Activated CD4-positive, alpha-beta memory T cell treated with anti-CD3 and anti-CD28 coated beads for 36 hours (primary cell): Measurements from ENCODE around the gene PRKAR1A. TPM values are rescaled to one million over a fixed set of nuclear protein-coding genes. Genes with fewer than 3 reads are reported as not detected.
A peak's percentile ranks its signal among the peaks of the same experiment; 100 is the strongest.

Experiments used
- CTCF ChIA-PET: fragments of 350-600 bp; sonication (Branson Sonifier 250); formaldehyde crosslinking; loops from one replicate; lab custom pipeline; 2021; ENCODE audit warnings: antibody characterized with exemption, inconsistent platforms; lab: Charles Lee
- POLR2A ChIA-PET: fragments of 350-600 bp; sonication (Branson Sonifier 250); formaldehyde crosslinking; loops from one replicate; lab custom pipeline; 2021; ENCODE audit warnings: antibody characterized with exemption; lab: Charles Lee
- DNase-seq: peaks from one replicate; pipeline ENCODE4 v3.0.0-alpha.2; 2020
- H3K27ac Mint-ChIP-seq: one replicate; pipeline ENCODE4 v1.8.0; 2021; ENCODE audit warnings: mixed read lengths
- H3K27me3 Mint-ChIP-seq: one replicate; pipeline ENCODE4 v1.8.0; 2021; ENCODE audit warnings: mixed read lengths
- H3K36me3 Mint-ChIP-seq: one replicate; pipeline ENCODE4 v1.8.0; 2021; ENCODE audit warnings: mixed read lengths
- H3K4me1 Mint-ChIP-seq: one replicate; pipeline ENCODE4 v1.8.0; 2021; ENCODE audit warnings: low read depth, mixed read lengths
- H3K4me3 Mint-ChIP-seq: one replicate; pipeline ENCODE4 v1.8.0; 2021; ENCODE audit warnings: mild to moderate bottlenecking, mixed read lengths
- H3K9me3 Mint-ChIP-seq: one replicate; pipeline ENCODE4 v1.8.0; 2021; ENCODE audit warnings: mixed read lengths
- intact Hi-C: fragments of 100-400 bp; cut with micrococcal nuclease; formaldehyde crosslinking; loops from one replicate; pipeline ENCODE4 v1.15.1; 2023
- total RNA-seq, 2 experiments: library from RNA; stranded (reverse); gene quantifications; one replicate each; pipeline ENCODE4 v1.2.3, GENCODE V29; 2021

The PRKAR1A gene
- total RNA-seq, 2 experiments from 2014 or later: 221 to 229 TPM

- ChIA-PET POLR2A (no interaction called here), CTCF (no interaction called here)
- H3K4me3 Mint-ChIP-seq: no peak overlapping the region
- H3K9me3 Mint-ChIP-seq: no peaks in the 10 kb centered on the region
- no peak overlapping the region for H3K27ac Mint-ChIP-seq
- H3K36me3 Mint-ChIP-seq: no peaks in the 10 kb centered on the region
- H3K27me3 Mint-ChIP-seq: peaks cover 58% of the 10 kb centered on the region
- peaks cover 8% of the 10 kb centered on the region for H3K4me1 Mint-ChIP-seq
- no peak for DNase-seq
- intact Hi-C loops: no loop called here
These were observed 86.3 kb downstream of the PRKAR1A start for GRCh38 chr17:68598545-68598961.

GRCh38 chr17:68599091-68599490 lies 86.9 kb downstream of the PRKAR1A start:
- Mint-ChIP-seq H3K36me3 (no peaks in the 10 kb centered on the region), H3K4me1 (peaks cover 8% of the 10 kb centered on the region), H3K9me3 (no peaks in the 10 kb centered on the region), H3K4me3 (no peak overlapping the region), H3K27me3 (peaks cover 55% of the 10 kb centered on the region), H3K27ac (no peak overlapping the region)
- no peak for DNase-seq
- ChIA-PET POLR2A (no interaction called here), CTCF (no interaction called here)
- intact Hi-C loops: no loop called here

- Mint-ChIP-seq H3K4me3 (peak overlapping the region; percentile 30), H3K9me3 (no peaks in the 10 kb centered on the region), H3K4me1 (peaks cover 8% of the 10 kb centered on the region), H3K27ac (no peak overlapping the region), H3K36me3 (no peaks in the 10 kb centered on the region), H3K27me3 (peaks cover 54% of the 10 kb centered on the region)
- intact Hi-C loops: no loop called here
- DNase-seq: no peak
- ChIA-PET CTCF (interaction anchor here (0.6 kb wide), 1 partner anchor 1681 kb away, joined by 4 read pairs; no protein-coding TSS in a partner anchor), POLR2A (no interaction called here)
These were observed 87.4 kb downstream of the PRKAR1A start for GRCh38 chr17:68599552-68600066.

GRCh38 chr17:68600067-68600930 lies 88.1 kb downstream of the PRKAR1A start:
- Mint-ChIP-seq H3K4me3 (no peak overlapping the region), H3K27me3 (peaks cover 50% of the 10 kb centered on the region), H3K36me3 (no peaks in the 10 kb centered on the region), H3K27ac (no peak overlapping the region), H3K4me1 (peaks cover 8% of the 10 kb centered on the region), H3K9me3 (no peaks in the 10 kb centered on the region)
- intact Hi-C loops: no loop called here
- ChIA-PET POLR2A (no interaction called here), CTCF (interaction anchor here (0.6 to 1.7 kb wide), 2 partner anchors 14 to 1680 kb away, joined by 4 to 6 read pairs; no protein-coding TSS in a partner anchor)
- no peak for DNase-seq

Other genes with a start within 250 kb of the PRKAR1A start
- gene SLC16A6, start 221.3 kb upstream of the PRKAR1A start, total RNA-seq: 1 to 10 TPM; 3.5 to 3.6 TPM
- 10 to 100 TPM in 1 of 2 experiments, 1 to 10 TPM in 1; 9.8 to 10.8 TPM for gene ARSG, start 220.9 kb upstream of the PRKAR1A start, total RNA-seq
- 10 to 100 TPM; 27.3 to 27.5 TPM for gene WIPI1, start 54.9 kb upstream of the PRKAR1A start, total RNA-seq
- not detected for gene FAM20A, start 88.9 kb downstream of the PRKAR1A start, total RNA-seq